Progenitor cell of endocrine pancreas (in vitro differentiated cells): Measurements from ENCODE around the gene FAM168B. TPM values are rescaled to one million over a fixed set of nuclear protein-coding genes. Genes with fewer than 3 reads are reported as not detected.
A peak's percentile ranks its signal among the peaks of the same experiment; 100 is the strongest.

Source experiments
- DNase-seq: peaks from one replicate; pipeline ENCODE4 v3.0.0; 2021; ENCODE audit warnings: low spot score; ENCODE audit not compliant: unreplicated experiment
- H3K27ac Mint-ChIP-seq: 2 replicates; pipeline ENCODE4 v1.8.0; 2021; ENCODE audit warnings: mild to moderate bottlenecking, moderate library complexity, mixed read lengths
- H3K27me3 Mint-ChIP-seq: 2 replicates; pipeline ENCODE4 v1.8.0; 2021; ENCODE audit warnings: mixed read lengths
- H3K36me3 Mint-ChIP-seq: 2 replicates; pipeline ENCODE4 v1.8.0; 2022; ENCODE audit warnings: mixed read lengths; ENCODE audit not compliant: insufficient read depth
- H3K4me1 Mint-ChIP-seq: 2 replicates; pipeline ENCODE4 v1.8.0; 2021; ENCODE audit warnings: low read depth, mixed read lengths
- H3K4me3 Mint-ChIP-seq: 2 replicates; pipeline ENCODE4 v1.8.0; 2021; ENCODE audit warnings: low read depth, mild to moderate bottlenecking, moderate library complexity, mixed read lengths
- H3K9me3 Mint-ChIP-seq: 2 replicates; pipeline ENCODE4 v1.8.0; 2021; ENCODE audit warnings: low read depth, mixed read lengths
- total RNA-seq: library from RNA; stranded (reverse); gene quantifications from 2 replicates; pipeline ENCODE4 v1.2.1, GENCODE V29; 2021
- TF ChIP-seq, protein P1 (sequence below): fragments of 200-600 bp; sonication (generic); IDR thresholded peaks from one replicate; pipeline ENCODE4 v1.5.0; 2021; ENCODE audit warnings: antibody characterized with exemption, mild to moderate bottlenecking; ENCODE audit not compliant: unreplicated experiment

The FAM168B gene
- total RNA-seq, 1 donor from 2014 or later = 111 TPM

DNA sequence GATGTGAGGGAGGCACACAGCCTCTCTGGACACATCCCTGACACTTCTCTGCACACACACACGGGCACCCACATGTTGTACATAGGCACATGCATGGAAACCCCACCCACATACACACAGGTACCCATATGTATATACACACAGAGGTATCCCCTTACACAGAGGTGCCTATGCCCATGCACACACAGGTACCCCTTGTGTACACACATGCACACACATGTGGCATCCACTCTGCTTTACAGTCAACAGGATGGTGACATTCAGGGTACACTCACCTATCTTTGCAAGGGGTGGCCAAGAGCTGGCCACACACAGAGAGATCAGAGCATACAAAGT, 59.5 kb downstream of the FAM168B start:
- peaks cover 4% of the 10 kb centered on the region for H3K4me1 Mint-ChIP-seq
- peak overlapping the region; percentile 61 for H3K4me3 Mint-ChIP-seq
- H3K27me3 Mint-ChIP-seq = peaks cover 70% of the 10 kb centered on the region
- H3K36me3 Mint-ChIP-seq = no peaks in the 10 kb centered on the region
- TF ChIP-seq, protein P1, sequence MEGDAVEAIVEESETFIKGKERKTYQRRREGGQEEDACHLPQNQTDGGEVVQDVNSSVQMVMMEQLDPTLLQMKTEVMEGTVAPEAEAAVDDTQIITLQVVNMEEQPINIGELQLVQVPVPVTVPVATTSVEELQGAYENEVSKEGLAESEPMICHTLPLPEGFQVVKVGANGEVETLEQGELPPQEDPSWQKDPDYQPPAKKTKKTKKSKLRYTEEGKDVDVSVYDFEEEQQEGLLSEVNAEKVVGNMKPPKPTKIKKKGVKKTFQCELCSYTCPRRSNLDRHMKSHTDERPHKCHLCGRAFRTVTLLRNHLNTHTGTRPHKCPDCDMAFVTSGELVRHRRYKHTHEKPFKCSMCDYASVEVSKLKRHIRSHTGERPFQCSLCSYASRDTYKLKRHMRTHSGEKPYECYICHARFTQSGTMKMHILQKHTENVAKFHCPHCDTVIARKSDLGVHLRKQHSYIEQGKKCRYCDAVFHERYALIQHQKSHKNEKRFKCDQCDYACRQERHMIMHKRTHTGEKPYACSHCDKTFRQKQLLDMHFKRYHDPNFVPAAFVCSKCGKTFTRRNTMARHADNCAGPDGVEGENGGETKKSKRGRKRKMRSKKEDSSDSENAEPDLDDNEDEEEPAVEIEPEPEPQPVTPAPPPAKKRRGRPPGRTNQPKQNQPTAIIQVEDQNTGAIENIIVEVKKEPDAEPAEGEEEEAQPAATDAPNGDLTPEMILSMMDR = no peak
- no peak overlapping the region for H3K27ac Mint-ChIP-seq
- no peak for DNase-seq
- no peaks in the 10 kb centered on the region for H3K9me3 Mint-ChIP-seq

DNA sequence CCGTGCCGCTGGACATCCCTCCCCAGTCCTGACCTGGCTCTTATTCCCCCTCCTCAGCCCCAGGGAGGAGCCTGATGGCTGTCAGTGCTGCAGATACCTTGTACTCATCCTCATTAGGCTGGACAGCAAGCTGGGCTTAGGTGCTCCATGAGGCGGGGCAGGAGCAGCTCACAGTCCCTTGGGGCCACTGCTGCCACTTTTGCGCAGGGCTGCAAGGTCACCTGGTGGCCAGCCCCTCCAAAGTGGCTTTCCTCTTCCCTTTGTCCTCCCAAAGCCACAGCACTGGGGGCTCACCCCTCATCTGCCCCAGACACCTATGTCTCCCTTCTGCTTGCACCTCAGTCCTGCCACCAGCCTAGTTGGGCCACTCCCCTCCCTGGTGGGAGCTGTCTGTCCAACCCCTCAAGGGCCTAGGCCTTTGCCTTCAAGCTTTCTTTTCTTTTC, 60.8 kb downstream of the FAM168B start:
- TF ChIP-seq, protein P1 = no peak
- Mint-ChIP-seq H3K4me1 (peaks cover 4% of the 10 kb centered on the region), H3K27ac (no peak overlapping the region), H3K36me3 (no peaks in the 10 kb centered on the region), H3K9me3 (no peaks in the 10 kb centered on the region), H3K4me3 (no peak overlapping the region), H3K27me3 (peaks cover 69% of the 10 kb centered on the region)
- no peak for DNase-seq

DNA sequence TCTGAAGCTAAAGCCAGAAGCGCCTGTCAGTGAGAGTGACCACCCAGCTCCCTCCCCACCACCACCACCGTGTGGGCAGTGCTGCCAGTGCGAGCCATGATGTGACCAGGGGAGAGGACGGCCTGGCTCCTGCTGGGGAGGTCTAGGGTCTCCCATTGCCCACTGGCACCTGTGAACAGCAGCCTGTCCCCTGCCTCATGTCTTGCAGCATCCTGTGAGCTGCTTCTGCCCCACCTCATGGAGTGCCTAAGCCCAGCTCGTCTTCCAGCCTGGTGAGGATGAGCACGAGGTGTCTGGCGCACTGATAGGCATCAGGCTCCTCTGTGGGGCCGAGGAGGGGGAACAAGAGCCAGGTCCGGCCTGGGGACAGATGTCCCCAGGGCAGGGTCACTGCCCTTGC, 61.4 kb downstream of the FAM168B start:
- TF ChIP-seq, protein P1 = no peak
- DNase-seq = no peak
- H3K36me3 Mint-ChIP-seq = no peaks in the 10 kb centered on the region
- H3K4me3 Mint-ChIP-seq = no peak overlapping the region
- H3K9me3 Mint-ChIP-seq = no peaks in the 10 kb centered on the region
- H3K27me3 Mint-ChIP-seq = peaks cover 63% of the 10 kb centered on the region
- H3K4me1 Mint-ChIP-seq = peaks cover 4% of the 10 kb centered on the region
- H3K27ac Mint-ChIP-seq = no peak overlapping the region

DNA sequence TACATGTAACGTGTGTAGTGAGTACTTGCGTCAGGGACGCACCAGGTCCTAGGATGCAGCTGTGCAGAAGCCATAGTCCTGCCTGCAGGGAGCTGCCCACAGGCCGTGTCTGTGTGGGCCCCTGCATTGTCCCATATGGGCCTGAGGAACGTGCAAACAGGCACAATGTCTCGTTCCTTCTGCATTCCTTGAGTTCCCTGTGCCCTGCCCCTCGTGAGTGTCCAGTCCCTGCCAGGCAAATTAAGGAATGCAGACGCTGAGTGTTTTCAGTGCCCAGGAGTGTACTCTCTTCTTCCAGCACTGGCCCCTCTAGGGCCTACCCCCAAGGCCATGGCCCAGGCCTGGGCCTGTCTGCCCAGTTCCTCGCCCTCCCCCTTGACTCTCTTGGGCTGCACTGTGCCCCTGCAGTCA, 61.8 kb downstream of the FAM168B start:
- Mint-ChIP-seq H3K27ac (no peak overlapping the region), H3K27me3 (peaks cover 59% of the 10 kb centered on the region), H3K9me3 (no peaks in the 10 kb centered on the region), H3K36me3 (no peaks in the 10 kb centered on the region), H3K4me3 (no peak overlapping the region), H3K4me1 (peaks cover 4% of the 10 kb centered on the region)
- TF ChIP-seq, protein P1 = no peak
- no peak for DNase-seq

DNA sequence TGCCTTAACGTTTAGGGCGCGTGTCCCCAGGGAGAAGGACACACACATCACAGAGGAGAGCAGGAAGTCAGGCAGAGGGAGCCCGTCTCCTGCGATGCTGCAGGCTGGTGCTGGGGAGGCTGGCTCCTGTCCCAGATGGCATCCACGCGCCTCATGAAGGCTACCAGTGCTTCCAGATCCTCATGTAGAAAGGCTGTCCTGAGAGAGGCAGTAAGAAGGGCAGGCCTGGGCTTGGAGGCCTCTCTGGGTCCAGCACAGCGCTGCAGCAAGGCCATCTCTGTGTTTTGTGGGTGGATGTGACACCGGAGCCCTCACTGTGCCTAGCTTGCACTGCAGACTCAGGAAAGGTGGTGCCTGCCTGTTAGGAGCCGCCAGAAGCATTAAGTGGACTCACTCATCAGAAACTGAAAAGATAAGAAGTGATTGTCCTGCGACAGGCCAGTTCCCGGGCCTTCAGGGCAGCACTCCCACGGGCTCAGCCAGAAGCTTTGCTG, 62.7 kb downstream of the FAM168B start:
- no peak overlapping the region for H3K27ac Mint-ChIP-seq
- no peak overlapping the region for H3K4me3 Mint-ChIP-seq
- no peak for DNase-seq
- no peaks in the 10 kb centered on the region for H3K9me3 Mint-ChIP-seq
- peaks cover 4% of the 10 kb centered on the region for H3K4me1 Mint-ChIP-seq
- peaks cover 51% of the 10 kb centered on the region for H3K27me3 Mint-ChIP-seq
- TF ChIP-seq, protein P1 = no peak
- H3K36me3 Mint-ChIP-seq = no peaks in the 10 kb centered on the region
